ENCODE results near the gene FEM1A.

FEM1A gene

GRCh38 chr19:4748185-4748584 is 43.3 kb upstream of the FEM1A start:
- H3K36me3 ChIP-seq: no peaks in the 10 kb centered on the region
- H3K27me3 ChIP-seq (ENCODE audit: insufficient read depth, low read depth, severe bottlenecking): no peaks in the 10 kb centered on the region
- no peak for TF ChIP-seq CTCF (IDR thresholded peaks at IDR 0.05; ENCODE audit: low read depth, low read length)
- H3K4me3 ChIP-seq (ENCODE audit: low read depth, low read length): no peak overlapping the region
- H3K27ac ChIP-seq: no peak overlapping the region
- H3K9me3 ChIP-seq (ENCODE audit: severe bottlenecking): no peaks in the 10 kb centered on the region
- no peak for DNase-seq

GRCh38 chr19:4748589-4748988 is 42.9 kb upstream of the FEM1A start:
- Histone ChIP-seq H3K36me3 (no peaks in the 10 kb centered on the region), H3K4me3 (ENCODE audit: low read depth, low read length) (no peak overlapping the region), H3K27ac (no peak overlapping the region), H3K9me3 (ENCODE audit: severe bottlenecking) (no peaks in the 10 kb centered on the region), H3K27me3 (ENCODE audit: insufficient read depth, low read depth, severe bottlenecking) (no peaks in the 10 kb centered on the region)
- DNase-seq: no peak
- TF ChIP-seq CTCF (IDR thresholded peaks at IDR 0.05; ENCODE audit: low read depth, low read length): no peak

- H3K9me3 ChIP-seq (ENCODE audit: severe bottlenecking): no peaks in the 10 kb centered on the region
- no peak overlapping the region for H3K4me3 ChIP-seq (ENCODE audit: low read depth, low read length)
- no peak for DNase-seq
- no peaks in the 10 kb centered on the region for H3K27me3 ChIP-seq (ENCODE audit: insufficient read depth, low read depth, severe bottlenecking)
- no peak overlapping the region for H3K27ac ChIP-seq
- no peaks in the 10 kb centered on the region for H3K36me3 ChIP-seq
- no peak for TF ChIP-seq CTCF (IDR thresholded peaks at IDR 0.05; ENCODE audit: low read depth, low read length)
Measured at GRCh38 chr19:4749870-4750590, 41.5 kb upstream of the FEM1A start.

GRCh38 chr19:4754248-4754647 is 37.3 kb upstream of the FEM1A start:
- H3K9me3 ChIP-seq (ENCODE audit: severe bottlenecking): no peaks in the 10 kb centered on the region
- no peak overlapping the region for H3K4me3 ChIP-seq (ENCODE audit: low read depth, low read length)
- no peaks in the 10 kb centered on the region for H3K36me3 ChIP-seq
- H3K27ac ChIP-seq: no peak overlapping the region
- no peaks in the 10 kb centered on the region for H3K27me3 ChIP-seq (ENCODE audit: insufficient read depth, low read depth, severe bottlenecking)
- TF ChIP-seq CTCF (IDR thresholded peaks at IDR 0.05; ENCODE audit: low read depth, low read length): no peak
- DNase-seq: no peak

GRCh38 chr19:4755459-4755858 is 36.1 kb upstream of the FEM1A start:
- H3K9me3 ChIP-seq (ENCODE audit: severe bottlenecking): no peaks in the 10 kb centered on the region

More at GRCh38 chr19:4755459-4755858, 36.1 kb upstream of the FEM1A start:
- DNase-seq: no peak
- Histone ChIP-seq H3K27ac (no peak overlapping the region), H3K4me3 (ENCODE audit: low read depth, low read length) (no peak overlapping the region), H3K36me3 (no peaks in the 10 kb centered on the region), H3K27me3 (ENCODE audit: insufficient read depth, low read depth, severe bottlenecking) (no peaks in the 10 kb centered on the region)
- TF ChIP-seq CTCF (IDR thresholded peaks at IDR 0.05; ENCODE audit: low read depth, low read length): no peak
